Gastroesophageal sphincter (tissue), 4 donors: ENCODE results near the gene ZNF426. TPM values are rescaled to one million over a fixed set of nuclear protein-coding genes. Genes with fewer than 3 reads are reported as not detected.

ENCODE experiments used
- ATAC-seq: fragments of 150-250 bp; one replicate; pipeline ENCODE4 v1.9.1; 2016; ENCODE audit warnings: mild to moderate bottlenecking, moderate library complexity
- H3K27ac ChIP-seq, 4 donors: fragments of 200-600 bp; sonication (generic) in 3 of 4; 1 replicate in 3 of 4; 2 replicates in 1 of 4; pipeline ENCODE4 v1.5.1; 2016 to 2019
- H3K27me3 ChIP-seq: fragments of 200-600 bp; sonication (generic); one replicate; pipeline ENCODE4 v1.5.1; 2019
- H3K36me3 ChIP-seq, 2 donors: fragments of 200-600 bp; sonication (generic); one replicate each; pipeline ENCODE4 v1.5.1; 2019; ENCODE audit warnings: control low read depth in 1 of 2
- H3K4me1 ChIP-seq, 3 donors: fragments of 200-600 bp; sonication (generic); 1 replicate in 2 of 3; 2 replicates in 1 of 3; pipeline ENCODE4 v1.5.1; 2016 to 2019; ENCODE audit warnings: control low read depth in 2 of 3
- H3K4me3 ChIP-seq, 2 donors: fragments of 200-600 bp; sonication (generic); one replicate each; pipeline ENCODE4 v1.5.1; 2019; ENCODE audit warnings: mild to moderate bottlenecking in 1 of 2, moderate library complexity in 1 of 2
- H3K9me3 ChIP-seq, 3 donors: fragments of 200-600 bp; sonication (generic); one replicate each; pipeline ENCODE4 v1.5.1; 2017 to 2019; ENCODE audit warnings: control low read depth in 2 of 3
- CTCF ChIP-seq, 4 experiments: fragments of 200-600 bp in 2 of 4; fragments of 450-650 bp in 2 of 4; sonication (generic) in 1 of 4; IDR thresholded peaks; one replicate each; pipeline ENCODE4 v1.5.1; 2017 to 2019; ENCODE audit warnings: antibody characterized with exemption in 4 of 4, mild to moderate bottlenecking in 2 of 4, moderate library complexity in 2 of 4
- EP300 ChIP-seq: sonication (generic); formaldehyde crosslinking; IDR thresholded peaks from one replicate; pipeline ENCODE4 v1.6.1; 2017; ENCODE audit warnings: antibody characterized with exemption, mild to moderate bottlenecking
- POLR2A ChIP-seq, 2 donors: fragments of 450-650 bp; IDR thresholded peaks; one replicate each; pipeline ENCODE4 v1.6.1; 2017; ENCODE audit warnings: antibody characterized with exemption in 2 of 2, mild to moderate bottlenecking in 2 of 2, moderate library complexity in 1 of 2
- POLR2AphosphoS5 ChIP-seq: sonication (generic); formaldehyde crosslinking; IDR thresholded peaks from one replicate; pipeline ENCODE4 v1.6.1; 2017; ENCODE audit warnings: antibody characterized with exemption
- WGBS, 2 donors: methylation state at CpG; one replicate each; pipeline ENCODE4 v1.1.5; 2018; ENCODE audit warnings: low coverage in 1 of 2; 5-methylcytosine and 5-hydroxymethylcytosine counted together
- total RNA-seq, 4 donors: library from RNA; depleted of rRNA; stranded (reverse); fragments of >200 nt; gene quantifications; one replicate each; pipeline ENCODE4 v1.1.0, GENCODE V29; 2016

Gene ZNF426
- total RNA-seq, 4 donors from 2014 or later, result 12.5 to 24.3 (median 19.6) TPM

GRCh38 chr19:9498183-9498902 lies 40.1 kb downstream of the ZNF426 start, which contains the start of gene ZNF560:
ZNF560 (minus strand) TSS chr19:9498616; CDS start chr19:9475313, 23,303 bp downstream.
- peaks cover 0 to 88% (median 2%) of the 10 kb centered on the region in 3 donors for H3K9me3 ChIP-seq
- no peak within 1 kb of the TSS for H3K4me3 ChIP-seq
- H3K27me3 ChIP-seq, result peaks cover 19% of the 10 kb centered on the region
- H3K36me3 ChIP-seq, result no peaks in the 10 kb centered on the region
- no peaks in the 10 kb centered on the region for H3K4me1 ChIP-seq
- H3K27ac ChIP-seq, result no peak within 1 kb of the TSS
- ATAC-seq, result no peak
- 0 to 3% methylated on average over 7 to 26 of the region's 44 CpGs for WGBS, 2 donors
- TF ChIP-seq EP300, result no peak

GRCh38 chr19:9494096-9494495 lies 44.3 kb downstream of the ZNF426 start:
- peaks cover 0 to 71% (median 2%) of the 10 kb centered on the region in 3 donors for H3K9me3 ChIP-seq

GRCh38 chr19:9487016-9487415 lies 51.4 kb downstream of the ZNF426 start:
- peaks cover 0 to 86% (median 0%) of the 10 kb centered on the region in 3 donors for H3K9me3 ChIP-seq

More at GRCh38 chr19:9494096-9494495, 44.3 kb downstream of the ZNF426 start:
- Histone ChIP-seq H3K4me1 (no peaks in the 10 kb centered on the region), H3K4me3 (no peak overlapping the region), H3K27ac (no peak overlapping the region), H3K36me3 (no peaks in the 10 kb centered on the region), H3K27me3 (peaks cover 13% of the 10 kb centered on the region)
- ATAC-seq, result no peak
- 57 to 92% methylated on average over 1 of the region's 2 CpGs for WGBS, 2 donors
- TF ChIP-seq POLR2AphosphoS5, result no peak
- no peak for TF ChIP-seq CTCF (IDR thresholded peaks at IDR 0.05)
- no peak for TF ChIP-seq EP300
- no peak for TF ChIP-seq POLR2A (IDR thresholded peaks at IDR 0.05)

GRCh38 chr19:9485140-9485539 lies 53.3 kb downstream of the ZNF426 start:
- H3K4me1 ChIP-seq, result no peaks in the 10 kb centered on the region
- H3K27me3 ChIP-seq, result no peaks in the 10 kb centered on the region
- no peak overlapping the region for H3K4me3 ChIP-seq
- H3K36me3 ChIP-seq, result no peaks in the 10 kb centered on the region
- no peak for ATAC-seq
- peaks cover 0 to 91% (median 0%) of the 10 kb centered on the region in 3 donors for H3K9me3 ChIP-seq
- H3K27ac ChIP-seq, result no peak overlapping the region
- 63 to 70% methylated on average over 2 of the region's 2 CpGs for WGBS, 2 donors
- TF ChIP-seq POLR2AphosphoS5 (no peak), POLR2A (IDR thresholded peaks at IDR 0.05) (no peak), EP300 (no peak), CTCF (IDR thresholded peaks at IDR 0.05) (no peak)

More at GRCh38 chr19:9487016-9487415, 51.4 kb downstream of the ZNF426 start:
- Histone ChIP-seq H3K27me3 (no peaks in the 10 kb centered on the region), H3K36me3 (no peaks in the 10 kb centered on the region), H3K4me1 (no peaks in the 10 kb centered on the region), H3K4me3 (no peak overlapping the region), H3K27ac (no peak overlapping the region)
- 95 to 100% methylated on average over 2 of the region's 2 CpGs for WGBS, 2 donors
- no peak for TF ChIP-seq CTCF (IDR thresholded peaks at IDR 0.05)
- TF ChIP-seq POLR2AphosphoS5, result no peak
- TF ChIP-seq POLR2A (IDR thresholded peaks at IDR 0.05), result no peak
- no peak for TF ChIP-seq EP300
- no peak for ATAC-seq

- Histone ChIP-seq H3K36me3 (no peaks in the 10 kb centered on the region), H3K9me3 (peaks cover 0 to 63% (median 0%) of the 10 kb centered on the region in 3 donors), H3K4me3 (no peak overlapping the region), H3K27ac (no peak overlapping the region), H3K4me1 (no peaks in the 10 kb centered on the region), H3K27me3 (no peaks in the 10 kb centered on the region)
- TF ChIP-seq POLR2A (IDR thresholded peaks at IDR 0.05), result no peak
- TF ChIP-seq POLR2AphosphoS5, result no peak
- no peak for TF ChIP-seq CTCF (IDR thresholded peaks at IDR 0.05)
- ATAC-seq, result no peak
These were observed 63.5 kb downstream of the ZNF426 start for GRCh38 chr19:9474975-9475374.

Other genes starting within 250 kb of the ZNF426 start
- 10 to 100 TPM; 12.7 to 21.5 (median 15.2) TPM for gene ZNF699, start 228.8 kb downstream of the ZNF426 start, total RNA-seq
- gene ZNF559, start 214.5 kb downstream of the ZNF426 start, total RNA-seq, result 10 to 100 TPM; 15.4 to 22.3 (median 16.7) TPM
- 1 to 10 TPM; 2.2 to 7.0 (median 2.6) TPM for gene ZNF177, start 175.6 kb downstream of the ZNF426 start, total RNA-seq
- 10 to 100 TPM; 16.0 to 25.1 (median 20.8) TPM for gene ZNF266, start 103.1 kb downstream of the ZNF426 start, total RNA-seq
- not detected for gene ZNF560, start 40.0 kb downstream of the ZNF426 start, total RNA-seq
- gene ZNF121, start 45.9 kb upstream of the ZNF426 start, total RNA-seq, result 10 to 100 TPM; 22.6 to 32.2 (median 28.1) TPM
- gene ZNF561, start 82.6 kb upstream of the ZNF426 start, total RNA-seq, result 10 to 100 TPM; 20.6 to 50.5 (median 28.5) TPM
- 10 to 100 TPM; 26.9 to 35.9 (median 30.5) TPM for gene ZNF562, start 136.5 kb upstream of the ZNF426 start, total RNA-seq
- gene ZNF846, start 230.1 kb upstream of the ZNF426 start, total RNA-seq, result 10 to 100 TPM; 10.5 to 36.1 (median 20.4) TPM